GM19240 (cell line): ENCODE measurements around the gene NCAPD2.

Experiments used
- DNase-seq: peaks from one replicate; pipeline ENCODE4 v3.0.0; 2011; ENCODE audit warnings: low spot score; ENCODE audit not compliant: insufficient read length

The NCAPD2 gene

DNA sequence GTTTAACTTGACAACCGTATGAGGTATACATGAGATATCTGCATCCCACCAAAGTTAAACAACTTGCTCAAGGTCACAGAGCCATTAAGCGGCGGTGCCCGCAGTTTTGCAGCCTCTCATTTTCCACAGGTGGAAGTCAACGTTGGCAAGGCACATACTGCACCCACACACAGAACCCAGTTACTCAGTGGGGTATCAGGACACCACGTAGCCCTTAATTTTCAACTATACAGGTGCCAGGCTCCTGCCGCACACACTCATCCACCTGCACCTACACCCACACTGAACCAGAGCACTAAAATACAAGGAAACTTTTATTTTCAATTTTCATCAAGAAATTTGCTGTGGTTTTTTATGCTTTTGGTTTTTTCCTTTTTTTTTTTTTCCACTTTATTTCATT, 75.9 kb downstream of the NCAPD2 start:
- DNase-seq, result no peak

GRCh38 chr12:6570264-6570887, 76.5 kb downstream of the NCAPD2 start:
- DNase-seq, result no peak

DNA sequence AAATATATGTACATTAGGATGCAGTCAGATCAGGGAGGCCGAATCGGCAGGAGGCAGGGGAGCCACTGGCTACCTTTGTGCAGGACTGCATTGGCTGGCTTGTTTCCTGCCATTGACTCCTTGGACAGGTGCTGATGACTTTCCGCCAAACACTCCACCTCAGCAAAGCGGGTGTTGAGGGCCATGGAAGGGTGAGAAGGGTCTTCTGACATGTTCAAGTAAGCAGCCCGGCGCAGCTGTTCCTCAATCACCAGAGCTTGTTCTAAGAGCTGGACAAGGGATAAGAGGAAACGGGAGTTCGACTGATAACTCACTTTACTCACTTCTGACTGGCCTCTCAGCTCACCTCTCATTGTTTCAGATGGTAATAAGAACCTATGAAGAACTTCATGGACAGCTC, 79.1 kb downstream of the NCAPD2 start:
- DNase-seq, result no peak

DNA sequence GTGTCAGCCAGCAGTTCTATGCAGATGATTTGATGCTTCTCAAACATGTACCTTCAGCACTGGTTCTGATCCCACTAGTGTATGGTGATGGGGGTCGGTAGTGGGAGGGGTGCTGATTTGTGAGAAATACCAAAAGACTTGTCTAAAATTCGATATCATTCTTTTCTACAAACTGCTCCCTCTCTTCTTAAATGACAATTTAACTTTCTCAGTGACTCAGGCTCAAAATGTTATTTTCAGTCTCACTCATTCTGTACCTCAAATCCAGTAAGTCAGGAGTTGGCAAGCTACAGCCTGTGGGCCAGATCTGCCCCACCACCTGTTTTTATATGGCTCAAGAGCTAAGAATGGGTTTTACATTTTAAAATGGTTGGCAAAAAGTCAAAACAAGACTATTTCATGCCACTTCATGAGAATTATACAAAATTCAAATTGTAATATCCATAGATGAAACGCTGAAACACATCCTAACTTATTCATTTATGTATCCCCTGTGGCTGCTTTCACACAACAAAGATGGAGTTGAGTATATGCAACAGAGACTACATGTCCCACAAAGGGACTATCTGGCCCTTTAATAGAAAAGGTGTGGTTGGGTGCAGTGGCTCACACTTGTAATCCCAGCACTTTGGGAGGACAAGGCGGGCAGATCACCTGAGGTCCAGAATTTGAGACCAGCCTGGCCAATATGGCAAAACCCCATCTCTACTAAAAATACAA, 80.8 kb downstream of the NCAPD2 start:
- DNase-seq, result no peak

GRCh38 chr12:6575648-6576047, 81.7 kb downstream of the NCAPD2 start:
- no peak for DNase-seq
